ENCODE data around the gene PPP2R1B. TPM values are rescaled to one million over a fixed set of nuclear protein-coding genes. Genes with fewer than 3 reads are reported as not detected.

The PPP2R1B gene
- total RNA-seq, 1 experiment from 2014 or later: 36.9 TPM

GRCh38 chr11:111693224-111693937, 72.8 kb downstream of the PPP2R1B start:
- DNase-seq (ENCODE audit: low read depth): no peak

GRCh38 chr11:111691741-111692140, 74.4 kb downstream of the PPP2R1B start:
- DNase-seq (ENCODE audit: low read depth): no peak

DNA sequence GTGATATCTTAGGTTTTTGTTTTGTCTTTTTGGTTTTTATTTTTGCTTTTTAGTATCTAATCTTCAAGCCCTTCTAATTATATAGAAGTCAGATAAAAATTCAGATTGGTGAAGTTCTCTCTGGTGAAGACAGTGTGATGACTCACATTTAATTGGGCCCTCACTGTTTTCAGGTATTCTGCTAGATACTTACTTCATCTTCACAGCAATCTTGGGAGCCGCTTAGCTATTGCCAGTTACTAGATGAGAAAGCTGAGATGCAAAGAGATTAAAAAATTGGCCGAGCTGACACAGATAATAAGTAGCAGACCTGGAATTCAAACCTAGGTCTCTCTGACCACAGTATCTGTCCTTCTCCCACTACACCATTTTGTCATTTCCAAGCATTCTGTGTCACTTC, 75.0 kb downstream of the PPP2R1B start:
- DNase-seq (ENCODE audit: low read depth): no peak

DNA sequence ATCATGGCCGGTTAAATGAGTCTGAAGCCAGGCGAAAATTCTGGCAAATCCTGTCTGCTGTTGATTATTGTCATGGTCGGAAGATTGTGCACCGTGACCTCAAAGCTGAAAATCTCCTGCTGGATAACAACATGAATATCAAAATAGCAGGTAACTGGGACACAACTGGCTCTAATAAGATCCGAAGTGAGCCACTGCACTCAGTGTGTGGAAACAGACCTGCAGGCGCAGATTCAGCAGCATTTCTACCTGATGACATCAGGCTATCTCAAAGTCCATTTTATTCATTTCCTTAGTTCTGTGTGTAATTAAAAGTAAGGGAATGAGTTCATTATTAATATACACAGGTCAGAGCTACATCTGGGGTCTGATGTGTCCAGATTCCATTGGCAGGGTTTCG, 78.2 kb downstream of the PPP2R1B start:
- no peak for DNase-seq (ENCODE audit: low read depth)

GRCh38 chr11:111684251-111684650, 81.9 kb downstream of the PPP2R1B start:
- DNase-seq (ENCODE audit: low read depth): no peak

DNA sequence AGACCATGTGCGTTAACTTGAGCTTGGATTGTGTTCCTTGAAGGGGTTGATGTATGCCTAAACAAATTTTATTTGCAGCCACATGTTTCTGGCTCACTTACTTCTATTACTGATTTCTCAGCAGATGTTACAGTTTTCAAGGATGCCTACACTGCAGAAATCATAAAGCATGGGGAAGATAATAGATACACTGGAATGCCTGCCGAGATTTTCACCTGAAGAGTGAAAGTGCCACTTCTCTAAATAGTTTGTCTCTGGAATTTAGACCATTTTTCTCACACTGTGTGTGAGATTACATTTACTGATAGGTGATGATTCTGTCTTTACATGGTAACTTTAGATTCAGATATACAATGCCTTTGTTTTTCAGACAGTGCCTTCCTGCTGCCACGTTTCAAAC, 82.4 kb downstream of the PPP2R1B start:
- no peak for DNase-seq (ENCODE audit: low read depth)

DNA sequence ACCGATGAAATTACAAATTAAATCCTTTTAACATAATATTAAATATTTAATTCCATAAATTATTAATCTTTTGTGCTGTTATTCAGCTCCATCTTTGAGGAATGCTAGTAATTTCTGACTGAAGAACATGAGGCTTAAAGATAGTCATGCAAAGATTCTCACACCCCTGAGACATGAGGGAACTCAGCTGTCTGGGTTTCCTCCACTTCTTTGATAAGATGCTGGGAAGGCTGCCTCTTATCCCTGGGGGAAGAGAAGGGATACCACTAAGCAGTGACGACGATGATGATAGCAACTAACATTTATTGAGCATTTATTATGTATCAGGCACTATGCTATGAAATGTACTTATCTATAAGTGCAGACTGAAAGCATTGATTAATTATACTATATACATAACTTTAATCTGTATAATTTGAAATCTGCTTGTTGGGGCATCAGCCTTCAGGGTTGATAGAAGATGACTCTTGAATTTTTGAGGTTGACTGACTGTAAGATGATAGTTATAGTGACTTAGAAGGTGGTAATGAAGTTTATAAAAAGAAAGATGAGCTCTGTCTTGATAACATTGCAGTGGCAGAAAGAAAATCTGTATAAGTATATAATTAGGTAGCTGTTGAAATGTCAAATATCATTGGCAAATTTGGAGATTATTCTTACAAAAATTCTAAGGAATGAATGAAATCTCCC, 85.6 kb downstream of the PPP2R1B start:
- DNase-seq (ENCODE audit: low read depth): no peak

Other genes starting within 250 kb of the PPP2R1B start
- 10.9 and 13.3 TPM in 2 replicates for gene LAYN, start 225.7 kb downstream of the PPP2R1B start, total RNA-seq (2014; rRNA removed; shearing (Covaris generic))
- 17.1 and 17.3 TPM in 2 replicates for gene SIK2, start 163.9 kb downstream of the PPP2R1B start, total RNA-seq (2014; rRNA removed; shearing (Covaris generic))
- 33.5 and 34.8 TPM in 2 replicates for gene ALG9, start 105.2 kb upstream of the PPP2R1B start, total RNA-seq (2014; rRNA removed; shearing (Covaris generic))
- gene FDXACB1, start 112.8 kb upstream of the PPP2R1B start, total RNA-seq (2014; rRNA removed; shearing (Covaris generic)): 4.7 and 6.0 TPM in 2 replicates
- 27.9 and 43.3 TPM in 2 replicates for gene CFAP68, start 113.2 kb upstream of the PPP2R1B start, total RNA-seq (2014; rRNA removed; shearing (Covaris generic))
- 0.29 TPM in 1 of 2 replicates, not detected in the other for gene CRYAB, start 145.4 kb upstream of the PPP2R1B start, total RNA-seq (2014; rRNA removed; shearing (Covaris generic))
- not detected in 2 replicates for gene HSPB2, start 146.3 kb upstream of the PPP2R1B start, total RNA-seq (2014; rRNA removed; shearing (Covaris generic))
- not detected in 2 replicates for gene C11orf52, start 152.5 kb upstream of the PPP2R1B start, total RNA-seq (2014; rRNA removed; shearing (Covaris generic))
- 15.0 and 17.8 TPM in 2 replicates for gene DIXDC1, start 171.0 kb upstream of the PPP2R1B start, total RNA-seq (2014; rRNA removed; shearing (Covaris generic))